DOHH2 (cell line): Measurements from ENCODE around the gene MED13L.

ENCODE experiments used
- H3F3A ChIP-seq: fragments of 200-600 bp; sonication (generic), shearing (Covaris generic); 2 replicates; pipeline ENCODE4 v1.6.0; 2016; ENCODE audit warnings: antibody characterized with exemption, mild to moderate bottlenecking; ENCODE audit not compliant: control insufficient read depth, insufficient read depth
- H3K27ac ChIP-seq: fragments of 200-600 bp; sonication (generic); 2 replicates; pipeline ENCODE4 v1.5.1; 2014; ENCODE audit warnings: low read depth, mild to moderate bottlenecking, low read length, moderate library complexity
- H3K27me3 ChIP-seq: fragments of 200-600 bp; sonication (generic); 2 replicates; pipeline ENCODE4 v1.6.1; 2014; ENCODE audit warnings: mild to moderate bottlenecking, low read length, mixed read lengths; ENCODE audit not compliant: control insufficient read depth
- H3K36me3 ChIP-seq: fragments of 200-600 bp; sonication (generic); 2 replicates; pipeline ENCODE4 v1.6.1; 2014; ENCODE audit warnings: mild to moderate bottlenecking, low read length, moderate library complexity, mixed read lengths; ENCODE audit not compliant: control insufficient read depth
- H3K4me1 ChIP-seq: fragments of 200-600 bp; sonication (generic); 2 replicates; pipeline ENCODE4 v1.6.1; 2014; ENCODE audit warnings: mild to moderate bottlenecking, low read length, mixed read lengths; ENCODE audit not compliant: control insufficient read depth
- H3K4me2 ChIP-seq: fragments of 200-600 bp; sonication (generic); 2 replicates; pipeline ENCODE4 v1.6.0; 2014; ENCODE audit warnings: mild to moderate bottlenecking, low read length, moderate library complexity
- H3K4me3 ChIP-seq: fragments of 200-600 bp; sonication (generic); 2 replicates; pipeline ENCODE4 v1.5.1; 2014; ENCODE audit warnings: mild to moderate bottlenecking, low read length, mixed read lengths
- H3K79me2 ChIP-seq: fragments of 200-600 bp; sonication (generic); 2 replicates; pipeline ENCODE4 v1.6.1; 2014; ENCODE audit warnings: mild to moderate bottlenecking, low read length, mixed read lengths; ENCODE audit not compliant: control insufficient read depth
- H3K9me2 ChIP-seq: fragments of 200-600 bp; sonication (generic); replicated peaks from 2 replicates; pipeline ENCODE4 v1.6.1; 2014; ENCODE audit warnings: mild to moderate bottlenecking, low read length, mixed read lengths; ENCODE audit not compliant: control insufficient read depth
- H3K9me3 ChIP-seq: fragments of 200-600 bp; sonication (generic); 2 replicates; pipeline ENCODE4 v1.6.1; 2014; ENCODE audit warnings: antibody characterized with exemption, low read length, mixed read lengths; ENCODE audit not compliant: control insufficient read depth, insufficient read depth
- H4K20me1 ChIP-seq: fragments of 200-600 bp; sonication (generic); 2 replicates; pipeline ENCODE4 v1.6.0; 2014; ENCODE audit warnings: low read depth, mild to moderate bottlenecking, antibody characterized with exemption, low read length, moderate library complexity; ENCODE audit not compliant: control insufficient read depth, insufficient read depth
- EZH2phosphoT487 ChIP-seq: fragments of 200-600 bp; sonication (generic); IDR thresholded peaks from 2 replicates; pipeline ENCODE4 v1.6.1; 2017; ENCODE audit warnings: borderline replicate concordance, mild to moderate bottlenecking, antibody characterized with exemption, low read length, moderate library complexity, mixed read lengths
- TF ChIP-seq, protein P1 (sequence below): fragments of 200-600 bp; sonication (generic); IDR thresholded peaks from one replicate; pipeline ENCODE4 v1.5.1; 2014; ENCODE audit warnings: antibody characterized with exemption, mild to moderate bottlenecking, low read depth, low read length; ENCODE audit not compliant: poor library complexity, severe bottlenecking

MED13L gene

DNA sequence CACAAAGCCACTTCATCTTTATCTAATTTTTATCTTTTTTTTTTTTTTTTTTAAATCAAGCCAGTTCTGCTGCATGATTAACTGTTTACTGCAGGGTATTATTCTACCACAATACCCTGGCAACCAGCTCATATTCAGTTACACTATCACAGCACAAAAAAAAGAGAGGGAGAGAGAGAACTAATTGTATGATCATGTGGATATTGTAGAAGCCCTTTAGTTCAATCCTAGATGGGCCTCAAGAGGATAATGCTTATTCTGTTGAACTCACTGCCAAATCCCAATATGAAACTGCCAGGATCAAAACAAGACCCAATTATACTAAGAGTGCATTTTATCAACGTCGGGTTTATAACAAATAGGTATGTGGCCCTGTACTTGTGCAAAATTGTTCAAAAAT is 51.5 kb downstream of the MED13L start:
- no peak overlapping the region for H3K27ac ChIP-seq
- H4K20me1 ChIP-seq, result no peaks in the 10 kb centered on the region
- no peaks in the 10 kb centered on the region for H3K79me2 ChIP-seq
- no peaks in the 10 kb centered on the region for H3K36me3 ChIP-seq
- H3K9me3 ChIP-seq, result no peaks in the 10 kb centered on the region
- no peak overlapping the region for H3K4me3 ChIP-seq
- no peaks in the 10 kb centered on the region for H3F3A ChIP-seq
- H3K27me3 ChIP-seq, result no peaks in the 10 kb centered on the region
- TF ChIP-seq, protein P1, sequence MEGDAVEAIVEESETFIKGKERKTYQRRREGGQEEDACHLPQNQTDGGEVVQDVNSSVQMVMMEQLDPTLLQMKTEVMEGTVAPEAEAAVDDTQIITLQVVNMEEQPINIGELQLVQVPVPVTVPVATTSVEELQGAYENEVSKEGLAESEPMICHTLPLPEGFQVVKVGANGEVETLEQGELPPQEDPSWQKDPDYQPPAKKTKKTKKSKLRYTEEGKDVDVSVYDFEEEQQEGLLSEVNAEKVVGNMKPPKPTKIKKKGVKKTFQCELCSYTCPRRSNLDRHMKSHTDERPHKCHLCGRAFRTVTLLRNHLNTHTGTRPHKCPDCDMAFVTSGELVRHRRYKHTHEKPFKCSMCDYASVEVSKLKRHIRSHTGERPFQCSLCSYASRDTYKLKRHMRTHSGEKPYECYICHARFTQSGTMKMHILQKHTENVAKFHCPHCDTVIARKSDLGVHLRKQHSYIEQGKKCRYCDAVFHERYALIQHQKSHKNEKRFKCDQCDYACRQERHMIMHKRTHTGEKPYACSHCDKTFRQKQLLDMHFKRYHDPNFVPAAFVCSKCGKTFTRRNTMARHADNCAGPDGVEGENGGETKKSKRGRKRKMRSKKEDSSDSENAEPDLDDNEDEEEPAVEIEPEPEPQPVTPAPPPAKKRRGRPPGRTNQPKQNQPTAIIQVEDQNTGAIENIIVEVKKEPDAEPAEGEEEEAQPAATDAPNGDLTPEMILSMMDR, result no peak
- no peak for TF ChIP-seq EZH2phosphoT487
- no peak overlapping the region for H3K4me2 ChIP-seq
- no peaks in the 10 kb centered on the region for H3K9me2 ChIP-seq
- no peaks in the 10 kb centered on the region for H3K4me1 ChIP-seq

DNA sequence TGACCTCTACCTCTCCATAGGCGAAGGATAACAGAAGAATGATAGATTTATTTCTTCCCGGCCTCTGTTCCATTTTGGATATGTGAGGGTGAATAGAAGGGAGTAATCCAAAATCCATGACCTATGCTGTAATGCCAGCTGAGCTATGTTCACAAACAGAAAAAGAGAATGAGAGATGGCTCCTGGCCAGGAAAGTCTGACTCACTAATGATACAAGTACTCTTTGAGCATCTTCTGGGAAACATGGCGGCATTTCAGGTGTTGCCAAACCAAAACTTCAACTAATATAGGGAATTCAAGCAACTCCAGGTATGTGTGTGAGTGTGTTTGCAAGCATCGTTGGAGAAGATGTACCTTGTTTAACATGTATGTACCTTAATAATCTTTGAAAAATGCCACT is 55.1 kb downstream of the MED13L start:
- Histone ChIP-seq H3K79me2 (peaks cover 7% of the 10 kb centered on the region), H3K4me1 (no peaks in the 10 kb centered on the region), H4K20me1 (peaks cover 5% of the 10 kb centered on the region; the same call in 1 of the 2 replicates), H3K9me2 (no peaks in the 10 kb centered on the region), H3K36me3 (no peaks in the 10 kb centered on the region), H3K4me2 (no peak overlapping the region), H3K27me3 (no peaks in the 10 kb centered on the region), H3F3A (no peaks in the 10 kb centered on the region), H3K4me3 (no peak overlapping the region), H3K9me3 (no peaks in the 10 kb centered on the region), H3K27ac (no peak overlapping the region)
- TF ChIP-seq, protein P1, result no peak
- no peak for TF ChIP-seq EZH2phosphoT487

DNA sequence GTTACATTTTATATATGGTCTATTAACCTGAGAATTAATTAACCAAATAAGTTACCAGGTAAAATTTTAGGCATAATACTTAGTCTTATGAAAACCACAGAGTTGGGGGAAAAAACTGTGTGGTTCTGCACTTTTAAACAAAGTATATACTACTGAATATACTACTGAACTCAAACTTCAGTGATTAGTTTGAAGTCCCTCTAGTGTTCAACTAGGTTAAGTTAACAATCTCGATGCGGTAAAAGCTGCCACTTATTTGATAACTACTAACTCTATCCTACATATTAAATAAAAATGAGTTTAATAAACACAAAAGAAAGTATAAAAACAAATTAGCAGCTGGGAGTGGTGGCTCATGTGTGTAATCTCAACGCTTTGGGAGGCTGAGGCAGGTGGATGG is 56.7 kb downstream of the MED13L start:
- H3K27ac ChIP-seq, result no peak overlapping the region
- H3F3A ChIP-seq, result no peaks in the 10 kb centered on the region
- no peaks in the 10 kb centered on the region for H3K4me1 ChIP-seq
- H4K20me1 ChIP-seq, result peaks cover 9% of the 10 kb centered on the region; the same call in 1 of the 2 replicates
- TF ChIP-seq, protein P1, result no peak
- TF ChIP-seq EZH2phosphoT487, result no peak
- H3K79me2 ChIP-seq, result peaks cover 21% of the 10 kb centered on the region
- no peaks in the 10 kb centered on the region for H3K27me3 ChIP-seq
- H3K9me3 ChIP-seq, result no peaks in the 10 kb centered on the region
- H3K36me3 ChIP-seq, result no peaks in the 10 kb centered on the region
- H3K9me2 ChIP-seq, result no peaks in the 10 kb centered on the region
- H3K4me2 ChIP-seq, result no peak overlapping the region
- H3K4me3 ChIP-seq, result no peak overlapping the region
